NCI-H1048 (cell line): ENCODE measurements around the gene AFTPH.
"Not testable (repeated sequence)": the region's sequence is repeated elsewhere in the genome, so short reads cannot be mapped to it uniquely, and the experiment has no call there.

Experiments used
- DNase-seq: peaks from one replicate; lab custom pipeline; 2025; lab: John Stamatoyannopoulos, UW

Gene AFTPH

GRCh38 chr2:64500549-64500948 lies 23.6 kb upstream of the AFTPH start:
- no peak for DNase-seq

- no peak for DNase-seq
These were observed 22.2 kb upstream of the AFTPH start for GRCh38 chr2:64501946-64502345.

GRCh38 chr2:64502860-64503259 lies 21.3 kb upstream of the AFTPH start:
- DNase-seq = no peak

- no peak for DNase-seq
These were observed 19.1 kb upstream of the AFTPH start for GRCh38 chr2:64504774-64505720.

- DNase-seq = no peak
These were observed 17.4 kb upstream of the AFTPH start for GRCh38 chr2:64506686-64507085.

GRCh38 chr2:64514008-64514407 lies 10.1 kb upstream of the AFTPH start:
- no peak for DNase-seq

GRCh38 chr2:64515086-64515485 lies 9.0 kb upstream of the AFTPH start:
- DNase-seq = no peak

- no peak for DNase-seq
These were observed 7.2 kb upstream of the AFTPH start for GRCh38 chr2:64516651-64517510.

- no peak for DNase-seq
These were observed 6.6 kb upstream of the AFTPH start for GRCh38 chr2:64517511-64517884.

GRCh38 chr2:64522843-64523428 lies 1.2 kb upstream of the AFTPH start:
- DNase-seq = peak; percentile 77

GRCh38 chr2:64524604-64525316 lies 632 bp downstream of the AFTPH start:
- DNase-seq = no peak

GRCh38 chr2:64525317-64525613 lies 1.1 kb downstream of the AFTPH start:
- no peak for DNase-seq

- DNase-seq = no peak
These were observed 1.9 kb downstream of the AFTPH start for GRCh38 chr2:64526034-64526433.

- not testable (repeated sequence) for DNase-seq
These were observed 6.8 kb downstream of the AFTPH start for GRCh38 chr2:64530946-64531345.

- no peak for DNase-seq
These were observed 7.9 kb downstream of the AFTPH start for GRCh38 chr2:64532030-64532429.

GRCh38 chr2:64533882-64534281 lies 9.8 kb downstream of the AFTPH start:
- DNase-seq = no peak

GRCh38 chr2:64534363-64534762 lies 10.2 kb downstream of the AFTPH start:
- DNase-seq = no peak

- DNase-seq = no peak
These were observed 10.9 kb downstream of the AFTPH start for GRCh38 chr2:64535024-64535423.

GRCh38 chr2:64537991-64538390 lies 13.9 kb downstream of the AFTPH start:
- no peak for DNase-seq

GRCh38 chr2:64538764-64539433 lies 14.8 kb downstream of the AFTPH start:
- DNase-seq = no peak

GRCh38 chr2:64540615-64541014 lies 16.5 kb downstream of the AFTPH start:
- DNase-seq = no peak

GRCh38 chr2:64541547-64541946 lies 17.4 kb downstream of the AFTPH start:
- DNase-seq = no peak
